ENCODE measurements around the gene SLC2A3.
"Not testable (repeated sequence)": the region's sequence is repeated elsewhere in the genome, so short reads cannot be mapped to it uniquely, and the experiment has no call there.

The SLC2A3 gene

DNA sequence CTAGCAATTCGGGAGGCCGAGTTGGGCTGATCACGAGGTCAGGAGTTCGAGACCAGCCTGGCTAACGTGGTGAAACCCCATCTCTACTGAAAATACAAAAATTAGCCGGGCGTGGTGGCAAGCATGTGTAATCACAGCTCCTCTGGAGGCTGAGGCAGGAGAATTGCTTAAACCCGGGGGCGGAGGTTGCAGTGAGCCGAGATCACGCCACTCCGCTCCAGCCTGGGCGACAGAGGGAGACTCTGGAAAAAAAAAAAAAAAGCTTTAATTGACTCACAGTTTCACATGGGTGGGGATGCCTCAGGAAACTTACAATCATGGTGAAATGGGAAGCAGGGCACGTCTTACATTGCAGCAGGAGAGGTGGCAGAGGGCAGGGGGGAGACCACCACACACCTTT lies 30.6 kb upstream of the SLC2A3 start:
- Histone ChIP-seq H3K4me3 (ENCODE audit: severe bottlenecking) (no peak overlapping the region), H3K9me3 (ENCODE audit: severe bottlenecking) (no peaks in the 10 kb centered on the region), H3K4me1 (ENCODE audit: insufficient read depth, poor library complexity, severe bottlenecking) (no peaks in the 10 kb centered on the region), H3K27ac (ENCODE audit: poor library complexity, severe bottlenecking) (no peak overlapping the region), H3K27me3 (ENCODE audit: insufficient read depth, poor library complexity, severe bottlenecking) (no peaks in the 10 kb centered on the region), H3K36me3 (ENCODE audit: low read depth) (no peaks in the 10 kb centered on the region)
- DNase-seq (ENCODE audit: low spot score) (no peak), ATAC-seq (ENCODE audit: low read depth) (no peak)
- TF ChIP-seq, protein P1, sequence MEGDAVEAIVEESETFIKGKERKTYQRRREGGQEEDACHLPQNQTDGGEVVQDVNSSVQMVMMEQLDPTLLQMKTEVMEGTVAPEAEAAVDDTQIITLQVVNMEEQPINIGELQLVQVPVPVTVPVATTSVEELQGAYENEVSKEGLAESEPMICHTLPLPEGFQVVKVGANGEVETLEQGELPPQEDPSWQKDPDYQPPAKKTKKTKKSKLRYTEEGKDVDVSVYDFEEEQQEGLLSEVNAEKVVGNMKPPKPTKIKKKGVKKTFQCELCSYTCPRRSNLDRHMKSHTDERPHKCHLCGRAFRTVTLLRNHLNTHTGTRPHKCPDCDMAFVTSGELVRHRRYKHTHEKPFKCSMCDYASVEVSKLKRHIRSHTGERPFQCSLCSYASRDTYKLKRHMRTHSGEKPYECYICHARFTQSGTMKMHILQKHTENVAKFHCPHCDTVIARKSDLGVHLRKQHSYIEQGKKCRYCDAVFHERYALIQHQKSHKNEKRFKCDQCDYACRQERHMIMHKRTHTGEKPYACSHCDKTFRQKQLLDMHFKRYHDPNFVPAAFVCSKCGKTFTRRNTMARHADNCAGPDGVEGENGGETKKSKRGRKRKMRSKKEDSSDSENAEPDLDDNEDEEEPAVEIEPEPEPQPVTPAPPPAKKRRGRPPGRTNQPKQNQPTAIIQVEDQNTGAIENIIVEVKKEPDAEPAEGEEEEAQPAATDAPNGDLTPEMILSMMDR (IDR thresholded peaks at IDR 0.05; ENCODE audit: poor library complexity, severe bottlenecking) = no peak

DNA sequence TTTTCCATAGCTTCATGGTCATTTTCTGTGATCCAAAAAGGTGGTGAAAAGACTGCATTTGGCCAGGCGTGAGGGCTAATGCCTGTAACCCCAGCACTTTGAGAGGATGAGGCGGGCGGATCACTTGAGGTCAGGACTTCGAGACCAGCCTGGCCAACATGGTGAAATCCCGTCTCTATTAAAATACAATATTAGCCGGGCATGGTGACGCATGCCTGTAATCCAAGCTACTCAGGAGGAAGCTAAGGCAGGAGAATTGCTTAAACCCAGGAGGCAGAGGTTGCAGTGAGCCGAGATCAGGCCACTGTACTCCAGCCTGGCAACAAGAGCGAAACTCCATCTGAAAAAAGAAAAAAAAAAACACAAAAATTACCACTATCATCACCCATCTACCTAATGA lies 28.7 kb upstream of the SLC2A3 start:
- not testable (repeated sequence) for H3K4me1 ChIP-seq (ENCODE audit: insufficient read depth, poor library complexity, severe bottlenecking); H3K27me3 ChIP-seq (ENCODE audit: insufficient read depth, poor library complexity, severe bottlenecking); H3K9me3 ChIP-seq (ENCODE audit: severe bottlenecking); H3K36me3 ChIP-seq (ENCODE audit: low read depth); ATAC-seq (ENCODE audit: low read depth); H3K27ac ChIP-seq (ENCODE audit: poor library complexity, severe bottlenecking); DNase-seq (ENCODE audit: low spot score); H3K4me3 ChIP-seq (ENCODE audit: severe bottlenecking)

DNA sequence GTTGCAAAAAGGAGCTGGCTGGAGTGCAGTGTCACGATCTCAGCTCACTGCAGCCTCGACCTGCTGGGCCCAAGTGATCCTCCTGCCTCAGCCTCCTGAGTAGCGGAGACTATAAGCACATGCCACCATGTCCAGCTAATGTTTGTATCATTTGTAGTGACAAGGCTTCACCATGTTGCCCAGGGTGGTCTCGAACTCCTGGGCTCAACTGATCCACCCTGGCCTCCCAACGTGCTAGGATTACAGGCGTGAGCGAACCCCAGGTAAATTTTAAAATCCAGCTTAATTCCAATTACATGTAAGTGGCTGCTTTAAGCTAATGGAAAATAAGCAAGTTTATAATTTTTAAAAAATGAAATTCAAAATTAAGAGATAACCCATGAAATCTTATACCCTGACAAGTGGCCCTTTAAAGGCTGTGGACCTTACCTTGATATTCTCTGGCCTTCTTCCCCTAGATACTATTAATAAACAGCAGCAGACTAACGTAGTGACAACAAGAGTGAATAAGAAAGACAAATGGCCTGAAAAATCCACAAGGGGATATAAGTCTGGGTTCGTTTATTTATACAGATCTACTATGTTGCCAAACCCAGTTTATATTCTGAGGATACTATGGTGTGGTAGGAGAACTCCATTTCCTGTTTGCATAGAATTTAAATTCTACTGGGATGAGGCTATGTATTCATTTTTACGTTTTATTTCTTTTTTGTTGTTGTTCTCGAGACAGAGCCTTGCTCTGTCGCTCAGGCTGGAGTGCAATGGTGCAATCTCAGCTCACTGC lies 25.6 kb upstream of the SLC2A3 start:
- Histone ChIP-seq H3K27ac (ENCODE audit: poor library complexity, severe bottlenecking) (no peak overlapping the region), H3K4me3 (ENCODE audit: severe bottlenecking) (no peak overlapping the region), H3K4me1 (ENCODE audit: insufficient read depth, poor library complexity, severe bottlenecking) (peaks cover 13% of the 10 kb centered on the region), H3K9me3 (ENCODE audit: severe bottlenecking) (no peaks in the 10 kb centered on the region), H3K36me3 (ENCODE audit: low read depth) (no peaks in the 10 kb centered on the region), H3K27me3 (ENCODE audit: insufficient read depth, poor library complexity, severe bottlenecking) (no peaks in the 10 kb centered on the region)
- TF ChIP-seq, protein P1 (IDR thresholded peaks at IDR 0.05; ENCODE audit: poor library complexity, severe bottlenecking) = no peak
- ATAC-seq (ENCODE audit: low read depth) = no peak
- no peak for DNase-seq (ENCODE audit: low spot score)

DNA sequence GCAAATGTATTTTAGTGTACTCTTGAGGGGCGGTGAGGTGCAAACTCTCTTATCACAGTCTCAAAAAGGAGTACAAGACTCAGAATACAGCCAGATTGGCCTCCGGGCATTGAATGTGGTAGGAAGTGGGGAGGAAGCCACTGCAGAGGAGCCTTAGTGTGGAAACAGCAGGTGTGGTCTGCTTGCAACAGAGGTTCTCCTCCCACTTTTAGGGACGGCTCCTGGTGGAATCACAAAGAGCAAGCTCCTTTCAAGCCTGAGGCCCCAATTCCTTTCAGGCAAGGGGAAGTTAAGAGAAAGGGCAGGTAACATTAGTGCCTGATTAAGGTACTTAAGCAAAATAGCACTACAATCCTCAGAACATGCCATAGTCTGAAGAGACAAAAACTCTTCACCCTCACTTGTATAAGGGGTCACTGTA lies 23.7 kb upstream of the SLC2A3 start:
- Histone ChIP-seq H3K4me3 (ENCODE audit: severe bottlenecking) (no peak overlapping the region), H3K27ac (ENCODE audit: poor library complexity, severe bottlenecking) (peak overlapping the region; percentile 27), H3K36me3 (ENCODE audit: low read depth) (no peaks in the 10 kb centered on the region), H3K27me3 (ENCODE audit: insufficient read depth, poor library complexity, severe bottlenecking) (no peaks in the 10 kb centered on the region), H3K9me3 (ENCODE audit: severe bottlenecking) (no peaks in the 10 kb centered on the region), H3K4me1 (ENCODE audit: insufficient read depth, poor library complexity, severe bottlenecking) (peaks cover 13% of the 10 kb centered on the region)
- TF ChIP-seq, protein P1 (IDR thresholded peaks at IDR 0.05; ENCODE audit: poor library complexity, severe bottlenecking) = no peak
- DNase-seq (ENCODE audit: low spot score) (peak; percentile 51), ATAC-seq (ENCODE audit: low read depth) (peak; percentile 72)

DNA sequence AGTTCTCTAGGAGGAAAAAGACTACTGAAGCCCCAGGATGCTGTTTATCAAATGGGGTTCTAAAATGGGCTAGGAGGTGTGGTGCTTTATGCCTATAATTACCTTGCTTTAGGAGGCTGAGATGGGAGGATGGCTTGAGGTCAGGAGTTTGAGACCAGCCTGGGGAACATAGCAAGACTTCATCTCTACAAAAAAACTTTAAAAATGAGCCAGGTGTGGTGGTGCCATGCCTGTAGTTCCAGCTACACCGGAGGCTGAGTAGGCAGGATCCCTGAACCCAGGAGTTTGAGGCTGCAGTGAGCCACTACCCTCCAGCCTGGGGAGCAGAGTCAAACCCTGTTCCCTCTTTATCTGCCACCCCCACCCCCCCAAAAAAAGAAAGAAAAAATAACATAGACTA lies 23.3 kb upstream of the SLC2A3 start:
- no peaks in the 10 kb centered on the region for H3K36me3 ChIP-seq (ENCODE audit: low read depth)
- H3K27ac ChIP-seq (ENCODE audit: poor library complexity, severe bottlenecking) = peak overlapping the region; percentile 27
- DNase-seq (ENCODE audit: low spot score) (no peak), ATAC-seq (ENCODE audit: low read depth) (no peak)
- H3K4me3 ChIP-seq (ENCODE audit: severe bottlenecking) = no peak overlapping the region
- H3K27me3 ChIP-seq (ENCODE audit: insufficient read depth, poor library complexity, severe bottlenecking) = no peaks in the 10 kb centered on the region
- TF ChIP-seq, protein P1 (IDR thresholded peaks at IDR 0.05; ENCODE audit: poor library complexity, severe bottlenecking) = no peak
- no peaks in the 10 kb centered on the region for H3K9me3 ChIP-seq (ENCODE audit: severe bottlenecking)
- peaks cover 13% of the 10 kb centered on the region for H3K4me1 ChIP-seq (ENCODE audit: insufficient read depth, poor library complexity, severe bottlenecking)

DNA sequence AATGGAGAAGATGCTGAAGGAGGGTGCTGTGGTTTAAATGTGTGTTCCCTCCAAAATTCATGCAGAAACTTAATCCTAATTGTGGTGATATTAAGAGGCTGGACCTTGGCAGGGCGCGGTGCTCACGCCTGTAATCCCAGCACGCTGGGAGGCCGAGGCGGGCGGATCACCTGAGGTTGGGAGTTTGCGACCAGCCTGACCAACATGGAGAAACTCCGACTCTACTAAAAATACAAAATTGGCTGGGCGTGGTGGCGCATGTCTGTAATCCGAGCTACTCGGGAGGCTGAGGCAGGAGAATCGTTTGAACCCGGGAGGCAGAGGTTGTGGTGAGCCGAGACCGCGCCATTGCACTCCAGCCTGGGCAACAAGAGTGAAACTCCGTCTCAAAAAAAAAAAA lies 18.9 kb upstream of the SLC2A3 start:
- not testable (repeated sequence) for DNase-seq (ENCODE audit: low spot score); H3K9me3 ChIP-seq (ENCODE audit: severe bottlenecking); H3K36me3 ChIP-seq (ENCODE audit: low read depth); H3K4me3 ChIP-seq (ENCODE audit: severe bottlenecking); H3K27me3 ChIP-seq (ENCODE audit: insufficient read depth, poor library complexity, severe bottlenecking); ATAC-seq (ENCODE audit: low read depth); H3K27ac ChIP-seq (ENCODE audit: poor library complexity, severe bottlenecking); H3K4me1 ChIP-seq (ENCODE audit: insufficient read depth, poor library complexity, severe bottlenecking)

DNA sequence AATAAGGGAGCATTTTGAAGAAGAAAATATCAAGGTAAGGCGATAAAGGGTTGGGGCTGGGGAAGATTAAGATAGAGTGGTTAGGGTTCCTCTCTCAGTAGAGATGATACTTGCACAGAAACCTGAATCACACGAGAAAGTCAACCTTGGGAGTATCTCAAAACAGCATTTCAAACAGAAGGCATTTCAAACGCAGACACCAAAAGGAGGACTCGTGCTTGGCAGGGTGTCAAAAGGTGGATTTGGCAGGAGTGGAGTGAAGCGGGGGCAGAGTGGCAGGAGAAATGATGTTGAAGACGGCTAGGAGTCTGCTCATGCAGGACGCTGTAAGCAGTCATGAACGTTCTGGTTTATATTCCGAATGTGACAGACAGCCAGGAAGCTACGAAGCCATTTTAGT lies 18.4 kb upstream of the SLC2A3 start:
- not testable (repeated sequence) for ATAC-seq (ENCODE audit: low read depth); H3K4me3 ChIP-seq (ENCODE audit: severe bottlenecking); DNase-seq (ENCODE audit: low spot score); H3K9me3 ChIP-seq (ENCODE audit: severe bottlenecking); H3K36me3 ChIP-seq (ENCODE audit: low read depth); H3K4me1 ChIP-seq (ENCODE audit: insufficient read depth, poor library complexity, severe bottlenecking); H3K27ac ChIP-seq (ENCODE audit: poor library complexity, severe bottlenecking); H3K27me3 ChIP-seq (ENCODE audit: insufficient read depth, poor library complexity, severe bottlenecking)

DNA sequence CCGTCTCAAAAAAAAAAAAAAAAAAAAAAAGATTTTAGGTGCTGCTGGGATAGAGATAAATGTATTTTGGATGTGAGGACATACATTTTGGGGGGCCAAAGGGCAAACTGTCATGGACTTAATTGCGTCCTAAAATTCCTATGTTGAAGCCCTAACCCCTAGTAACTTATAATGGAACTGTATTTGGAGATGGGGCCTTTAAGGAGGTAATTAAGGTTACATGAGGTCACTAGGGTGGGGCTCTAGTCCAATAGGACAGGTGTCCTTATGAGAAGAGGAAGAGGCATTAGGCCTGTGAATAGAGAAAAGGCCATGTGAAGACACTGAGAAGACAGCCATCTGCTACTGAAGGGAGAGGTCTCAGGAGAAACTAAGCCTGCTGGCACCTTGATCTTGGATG lies 17.9 kb upstream of the SLC2A3 start:
- DNase-seq (ENCODE audit: low spot score); H3K4me1 ChIP-seq (ENCODE audit: insufficient read depth, poor library complexity, severe bottlenecking); H3K36me3 ChIP-seq (ENCODE audit: low read depth); H3K27me3 ChIP-seq (ENCODE audit: insufficient read depth, poor library complexity, severe bottlenecking); H3K27ac ChIP-seq (ENCODE audit: poor library complexity, severe bottlenecking); H3K4me3 ChIP-seq (ENCODE audit: severe bottlenecking); ATAC-seq (ENCODE audit: low read depth); H3K9me3 ChIP-seq (ENCODE audit: severe bottlenecking): not testable (repeated sequence)

Measured in RWPE2 (cell line).